ENCODE measurements around the gene PLA2G4A. TPM values are rescaled to one million over a fixed set of nuclear protein-coding genes. Genes with fewer than 3 reads are reported as not detected.

Gene PLA2G4A
- polyA plus RNA-seq, 1 donor from 2014 or later, result not detected

GRCh38 chr1:186849271-186849671 is 20.5 kb downstream of the PLA2G4A start:
- H3K9me3 ChIP-seq (ENCODE audit: low read length), result no peaks in the 10 kb centered on the region
- H3K27me3 ChIP-seq (ENCODE audit: insufficient read depth, low read depth, low read length), result no peaks in the 10 kb centered on the region
- H3K4me2 ChIP-seq (ENCODE audit: low read length), result no peak overlapping the region
- H2AFZ ChIP-seq (ENCODE audit: low read depth, low read length), result no peak overlapping the region
- no peaks in the 10 kb centered on the region for H3K79me2 ChIP-seq (replicated peaks; ENCODE audit: insufficient read depth, low read length)
- H3K9ac ChIP-seq (ENCODE audit: low read length), result no peak overlapping the region
- H3K27ac ChIP-seq (ENCODE audit: low read length), result no peak overlapping the region
- H3K9me2 ChIP-seq (ENCODE audit: insufficient read depth, low read length), result no peaks in the 10 kb centered on the region
- no peaks in the 10 kb centered on the region for H3K36me3 ChIP-seq (ENCODE audit: insufficient read depth, low read length)
- no peak overlapping the region for H3K4me3 ChIP-seq (ENCODE audit: low read length)
- H3F3A ChIP-seq (ENCODE audit: insufficient read depth, low read length, poor library complexity, severe bottlenecking), result no peaks in the 10 kb centered on the region
- no peaks in the 10 kb centered on the region for H4K20me1 ChIP-seq (ENCODE audit: insufficient read depth)
- TF ChIP-seq TAF1 (IDR thresholded peaks at IDR 0.05; ENCODE audit: low read depth) (no peak), SMC3 (conservative IDR thresholded peaks at IDR 0.05; ENCODE audit: poor library complexity) (no peak)

DNA sequence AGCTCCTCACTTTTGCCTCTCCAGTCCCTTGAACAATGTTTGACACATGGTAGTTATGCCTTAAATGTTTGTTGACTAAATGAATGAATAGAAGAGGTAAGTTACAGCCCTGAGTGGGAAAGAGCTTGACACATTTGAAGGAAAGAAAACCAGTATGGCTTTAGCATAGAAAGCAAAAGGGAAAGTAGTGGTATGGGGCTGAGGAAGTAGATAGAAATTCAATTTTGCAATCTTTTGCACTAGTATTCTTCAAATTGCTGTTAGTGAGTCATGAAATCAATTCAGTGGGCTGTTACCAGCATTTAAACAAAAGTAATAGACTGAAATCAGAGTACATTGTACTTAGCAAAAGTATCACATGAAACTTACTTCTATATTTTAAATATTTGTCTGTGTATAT is 21.1 kb downstream of the PLA2G4A start:
- H2AFZ ChIP-seq (ENCODE audit: low read depth, low read length), result no peak overlapping the region
- no peak overlapping the region for H3K27ac ChIP-seq (ENCODE audit: low read length)
- H3K4me3 ChIP-seq (ENCODE audit: low read length), result no peak overlapping the region
- H3K4me2 ChIP-seq (ENCODE audit: low read length), result no peak overlapping the region
- H3K79me2 ChIP-seq (replicated peaks; ENCODE audit: insufficient read depth, low read length), result no peaks in the 10 kb centered on the region
- no peaks in the 10 kb centered on the region for H3F3A ChIP-seq (ENCODE audit: insufficient read depth, low read length, poor library complexity, severe bottlenecking)
- H4K20me1 ChIP-seq (ENCODE audit: insufficient read depth), result no peaks in the 10 kb centered on the region
- no peaks in the 10 kb centered on the region for H3K27me3 ChIP-seq (ENCODE audit: insufficient read depth, low read depth, low read length)
- H3K9me2 ChIP-seq (ENCODE audit: insufficient read depth, low read length), result no peaks in the 10 kb centered on the region
- no peak overlapping the region for H3K9ac ChIP-seq (ENCODE audit: low read length)
- no peaks in the 10 kb centered on the region for H3K36me3 ChIP-seq (ENCODE audit: insufficient read depth, low read length)
- no peak for TF ChIP-seq EZH2 (IDR thresholded peaks at IDR 0.05; ENCODE audit: borderline replicate concordance, insufficient read depth, low read length, poor library complexity, severe bottlenecking)
- TF ChIP-seq, protein P1, sequence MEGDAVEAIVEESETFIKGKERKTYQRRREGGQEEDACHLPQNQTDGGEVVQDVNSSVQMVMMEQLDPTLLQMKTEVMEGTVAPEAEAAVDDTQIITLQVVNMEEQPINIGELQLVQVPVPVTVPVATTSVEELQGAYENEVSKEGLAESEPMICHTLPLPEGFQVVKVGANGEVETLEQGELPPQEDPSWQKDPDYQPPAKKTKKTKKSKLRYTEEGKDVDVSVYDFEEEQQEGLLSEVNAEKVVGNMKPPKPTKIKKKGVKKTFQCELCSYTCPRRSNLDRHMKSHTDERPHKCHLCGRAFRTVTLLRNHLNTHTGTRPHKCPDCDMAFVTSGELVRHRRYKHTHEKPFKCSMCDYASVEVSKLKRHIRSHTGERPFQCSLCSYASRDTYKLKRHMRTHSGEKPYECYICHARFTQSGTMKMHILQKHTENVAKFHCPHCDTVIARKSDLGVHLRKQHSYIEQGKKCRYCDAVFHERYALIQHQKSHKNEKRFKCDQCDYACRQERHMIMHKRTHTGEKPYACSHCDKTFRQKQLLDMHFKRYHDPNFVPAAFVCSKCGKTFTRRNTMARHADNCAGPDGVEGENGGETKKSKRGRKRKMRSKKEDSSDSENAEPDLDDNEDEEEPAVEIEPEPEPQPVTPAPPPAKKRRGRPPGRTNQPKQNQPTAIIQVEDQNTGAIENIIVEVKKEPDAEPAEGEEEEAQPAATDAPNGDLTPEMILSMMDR (IDR thresholded peaks at IDR 0.05; ENCODE audit: poor library complexity, severe bottlenecking), result no peak
- TF ChIP-seq POLR2AphosphoS5 (IDR thresholded peaks at IDR 0.05), result no peak
- TF ChIP-seq EP300 (conservative IDR thresholded peaks at IDR 0.05; ENCODE audit: poor library complexity, severe bottlenecking), result no peak
- TF ChIP-seq SMC3 (conservative IDR thresholded peaks at IDR 0.05; ENCODE audit: poor library complexity), result no peak
- TF ChIP-seq RAD21 (conservative IDR thresholded peaks at IDR 0.05), result no peak
- TF ChIP-seq REST (IDR thresholded peaks at IDR 0.05; ENCODE audit: borderline replicate concordance), result no peak
- no peak for TF ChIP-seq MXI1 (conservative IDR thresholded peaks at IDR 0.05; ENCODE audit: poor library complexity, severe bottlenecking)
- no peak for TF ChIP-seq TAF1 (IDR thresholded peaks at IDR 0.05; ENCODE audit: low read depth)
- no peaks in the 10 kb centered on the region for H3K9me3 ChIP-seq (ENCODE audit: low read length)

DNA sequence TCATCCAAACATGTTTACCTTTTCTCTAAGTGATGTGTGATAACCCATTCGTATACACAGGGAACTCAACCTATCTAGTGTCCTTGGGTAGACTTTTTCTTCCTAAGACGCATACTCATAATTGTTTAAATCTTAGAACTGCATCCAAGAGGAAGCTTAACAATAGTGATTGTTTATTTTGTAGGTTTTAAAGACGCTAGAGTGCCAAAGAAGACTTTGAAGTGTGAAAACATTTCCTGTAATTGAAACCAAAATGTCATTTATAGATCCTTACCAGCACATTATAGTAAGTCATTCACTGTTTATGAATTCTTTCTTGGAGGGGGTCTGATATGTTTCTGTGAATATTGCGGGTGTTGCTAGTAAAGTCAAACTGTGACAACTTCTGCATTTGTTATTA is 25.4 kb downstream of the PLA2G4A start:
- Histone ChIP-seq H4K20me1 (ENCODE audit: insufficient read depth) (no peaks in the 10 kb centered on the region), H3K4me3 (ENCODE audit: low read length) (no peak overlapping the region), H3K27me3 (ENCODE audit: insufficient read depth, low read depth, low read length) (no peaks in the 10 kb centered on the region), H3K4me2 (ENCODE audit: low read length) (no peak overlapping the region), H3K9me3 (ENCODE audit: low read length) (no peaks in the 10 kb centered on the region), H3K79me2 (replicated peaks; ENCODE audit: insufficient read depth, low read length) (no peaks in the 10 kb centered on the region), H3K36me3 (ENCODE audit: insufficient read depth, low read length) (no peaks in the 10 kb centered on the region), H3F3A (ENCODE audit: insufficient read depth, low read length, poor library complexity, severe bottlenecking) (no peaks in the 10 kb centered on the region), H2AFZ (ENCODE audit: low read depth, low read length) (no peak overlapping the region), H3K27ac (ENCODE audit: low read length) (no peak overlapping the region), H3K9me2 (ENCODE audit: insufficient read depth, low read length) (no peaks in the 10 kb centered on the region), H3K9ac (ENCODE audit: low read length) (no peak overlapping the region)
- TF ChIP-seq, protein P1 (IDR thresholded peaks at IDR 0.05; ENCODE audit: poor library complexity, severe bottlenecking), result no peak
- TF ChIP-seq RAD21 (conservative IDR thresholded peaks at IDR 0.05) (no peak), SMC3 (conservative IDR thresholded peaks at IDR 0.05; ENCODE audit: poor library complexity) (no peak), MXI1 (conservative IDR thresholded peaks at IDR 0.05; ENCODE audit: poor library complexity, severe bottlenecking) (no peak), EZH2 (IDR thresholded peaks at IDR 0.05; ENCODE audit: borderline replicate concordance, insufficient read depth, low read length, poor library complexity, severe bottlenecking) (no peak), REST (IDR thresholded peaks at IDR 0.05; ENCODE audit: borderline replicate concordance) (no peak), TAF1 (IDR thresholded peaks at IDR 0.05; ENCODE audit: low read depth) (no peak), POLR2AphosphoS5 (IDR thresholded peaks at IDR 0.05) (no peak), EP300 (conservative IDR thresholded peaks at IDR 0.05; ENCODE audit: poor library complexity, severe bottlenecking) (no peak)

Data from neural cell (in vitro differentiated cells).